Breast epithelium (tissue), 4 donors: ENCODE results near the gene ZFHX3. TPM values are rescaled to one million over a fixed set of nuclear protein-coding genes. Genes with fewer than 3 reads are reported as not detected.

Experiments used
- DNase-seq, 2 donors: peaks; one replicate each; pipeline ENCODE4 v3.0.0-alpha.2; 2019; ENCODE audit warnings: low spot score in 2 of 2
- H3K27ac ChIP-seq, 2 donors: fragments of 200-600 bp; sonication (generic) in 1 of 2; one replicate each; pipeline ENCODE4 v1.5.1; 2016 to 2019; ENCODE audit warnings: mild to moderate bottlenecking in 1 of 2
- H3K27me3 ChIP-seq, 2 donors: fragments of 200-600 bp; sonication (generic) in 1 of 2; one replicate each; pipeline versions ENCODE4 v1.5.1 to v1.6.0; 2017 to 2019; ENCODE audit warnings: control low read depth in 1 of 2, mild to moderate bottlenecking in 1 of 2
- H3K36me3 ChIP-seq: fragments of 200-600 bp; one replicate; pipeline ENCODE4 v1.5.1; 2019
- H3K4me1 ChIP-seq, 2 donors: fragments of 200-600 bp; sonication (generic); one replicate each; pipeline ENCODE4 v1.5.1; 2016 to 2019; ENCODE audit warnings: control low read depth in 1 of 2
- H3K4me3 ChIP-seq, 3 donors: fragments of 200-600 bp; sonication (generic); 1 replicate in 2 of 3; 2 replicates in 1 of 3; pipeline ENCODE4 v1.5.1; 2016 to 2019; ENCODE audit warnings: mild to moderate bottlenecking in 3 of 3, moderate library complexity in 2 of 3
- H3K9me3 ChIP-seq, 2 donors: fragments of 200-600 bp; sonication (generic) in 1 of 2; one replicate each; pipeline ENCODE4 v1.5.1; 2016 to 2019; ENCODE audit warnings: control low read depth in 1 of 2
- POLR2A ChIP-seq: fragments of 450-650 bp; IDR thresholded peaks from one replicate; pipeline ENCODE4 v1.6.1; 2016; ENCODE audit warnings: antibody characterized with exemption, mild to moderate bottlenecking, moderate library complexity
- POLR2AphosphoS5 ChIP-seq, 3 donors: sonication (generic); formaldehyde crosslinking; IDR thresholded peaks; one replicate each; pipeline ENCODE4 v1.6.1; 2017; ENCODE audit warnings: antibody characterized with exemption in 3 of 3
- intact Hi-C: fragments of 100-400 bp; cut with DNase I; formaldehyde crosslinking; loops from one replicate; pipeline ENCODE4 v1.15.1; 2023; ENCODE audit warnings: low total_unique reads
- total RNA-seq, 3 donors: library from RNA; depleted of rRNA; stranded (reverse); fragments of >200 nt; gene quantifications; one replicate each; pipeline ENCODE4 v1.1.0, GENCODE V29; 2016
- TF ChIP-seq, protein P1 (sequence below), 3 donors: fragments of 450-650 bp; IDR thresholded peaks; one replicate each; pipeline ENCODE4 v1.5.1; 2016 to 2017; ENCODE audit warnings: antibody characterized with exemption in 3 of 3, mild to moderate bottlenecking in 3 of 3, moderate library complexity in 3 of 3

ZFHX3 gene
- total RNA-seq, 3 donors from 2014 or later = 10.8 to 36.0 (median 11.8) TPM

DNA sequence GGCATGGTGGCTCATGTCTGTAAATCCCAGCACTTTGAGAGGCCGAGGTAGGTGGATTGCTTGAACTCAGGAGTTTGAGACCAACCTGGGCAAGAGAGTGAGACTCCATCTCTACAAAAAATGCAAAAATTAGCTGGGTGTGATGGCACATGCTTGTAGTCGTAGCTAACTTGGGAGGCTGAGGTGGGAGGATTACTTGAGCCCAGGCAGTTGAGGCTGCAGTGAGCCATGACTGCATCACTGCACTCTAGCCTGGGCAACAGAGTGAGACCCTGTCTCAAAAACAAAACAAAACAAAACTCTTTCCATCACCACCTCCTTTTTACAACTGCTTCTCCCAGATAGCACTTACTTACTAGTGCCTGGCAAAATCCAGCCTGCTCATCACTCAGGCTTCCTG, 214.0 kb downstream of the ZFHX3 start:
- intact Hi-C loops = no loop called here
- no peaks in the 10 kb centered on the region for H3K4me1 ChIP-seq

DNA sequence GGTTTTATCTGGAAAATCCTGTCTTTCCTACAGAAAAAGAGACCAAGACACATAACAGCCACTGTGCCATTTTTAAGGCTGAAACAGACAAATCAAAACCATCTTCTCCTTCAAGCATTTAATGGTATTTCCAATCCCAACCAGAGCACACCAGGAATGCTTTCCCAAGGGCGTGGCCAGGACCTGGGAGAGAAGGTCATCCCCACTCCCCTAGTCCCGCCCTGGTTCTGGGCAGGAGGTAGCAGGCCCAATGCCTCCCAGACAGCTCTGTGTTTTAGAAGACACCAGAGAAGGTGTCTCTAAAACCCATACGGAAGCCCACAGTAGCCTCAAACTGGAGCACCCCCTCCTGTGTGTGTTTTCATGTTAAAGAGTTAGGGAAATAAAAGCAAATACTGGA, 214.4 kb downstream of the ZFHX3 start:
- Histone ChIP-seq H3K36me3 (no peaks in the 10 kb centered on the region), H3K9me3 (no peaks in the 10 kb centered on the region), H3K4me1 (no peaks in the 10 kb centered on the region), H3K27me3 (no peaks in the 10 kb centered on the region), H3K4me3 (no peak overlapping the region), H3K27ac (no peak overlapping the region)
- DNase-seq = no peak
- TF ChIP-seq, protein P1, sequence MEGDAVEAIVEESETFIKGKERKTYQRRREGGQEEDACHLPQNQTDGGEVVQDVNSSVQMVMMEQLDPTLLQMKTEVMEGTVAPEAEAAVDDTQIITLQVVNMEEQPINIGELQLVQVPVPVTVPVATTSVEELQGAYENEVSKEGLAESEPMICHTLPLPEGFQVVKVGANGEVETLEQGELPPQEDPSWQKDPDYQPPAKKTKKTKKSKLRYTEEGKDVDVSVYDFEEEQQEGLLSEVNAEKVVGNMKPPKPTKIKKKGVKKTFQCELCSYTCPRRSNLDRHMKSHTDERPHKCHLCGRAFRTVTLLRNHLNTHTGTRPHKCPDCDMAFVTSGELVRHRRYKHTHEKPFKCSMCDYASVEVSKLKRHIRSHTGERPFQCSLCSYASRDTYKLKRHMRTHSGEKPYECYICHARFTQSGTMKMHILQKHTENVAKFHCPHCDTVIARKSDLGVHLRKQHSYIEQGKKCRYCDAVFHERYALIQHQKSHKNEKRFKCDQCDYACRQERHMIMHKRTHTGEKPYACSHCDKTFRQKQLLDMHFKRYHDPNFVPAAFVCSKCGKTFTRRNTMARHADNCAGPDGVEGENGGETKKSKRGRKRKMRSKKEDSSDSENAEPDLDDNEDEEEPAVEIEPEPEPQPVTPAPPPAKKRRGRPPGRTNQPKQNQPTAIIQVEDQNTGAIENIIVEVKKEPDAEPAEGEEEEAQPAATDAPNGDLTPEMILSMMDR (IDR thresholded peaks at IDR 0.05) = no peak
- no peak for TF ChIP-seq POLR2A
- TF ChIP-seq POLR2AphosphoS5 (IDR thresholded peaks at IDR 0.05) = no peak
- intact Hi-C loops = no loop called here

More for the DNA sequence above, 214.0 kb downstream of the ZFHX3 start:
- Histone ChIP-seq H3K27ac (no peak overlapping the region), H3K27me3 (no peaks in the 10 kb centered on the region), H3K9me3 (no peaks in the 10 kb centered on the region), H3K4me3 (no peak overlapping the region), H3K36me3 (no peaks in the 10 kb centered on the region)
- TF ChIP-seq POLR2A (no peak), POLR2AphosphoS5 (IDR thresholded peaks at IDR 0.05) (no peak)
- TF ChIP-seq, protein P1 (IDR thresholded peaks at IDR 0.05) = no peak
- no peak for DNase-seq

DNA sequence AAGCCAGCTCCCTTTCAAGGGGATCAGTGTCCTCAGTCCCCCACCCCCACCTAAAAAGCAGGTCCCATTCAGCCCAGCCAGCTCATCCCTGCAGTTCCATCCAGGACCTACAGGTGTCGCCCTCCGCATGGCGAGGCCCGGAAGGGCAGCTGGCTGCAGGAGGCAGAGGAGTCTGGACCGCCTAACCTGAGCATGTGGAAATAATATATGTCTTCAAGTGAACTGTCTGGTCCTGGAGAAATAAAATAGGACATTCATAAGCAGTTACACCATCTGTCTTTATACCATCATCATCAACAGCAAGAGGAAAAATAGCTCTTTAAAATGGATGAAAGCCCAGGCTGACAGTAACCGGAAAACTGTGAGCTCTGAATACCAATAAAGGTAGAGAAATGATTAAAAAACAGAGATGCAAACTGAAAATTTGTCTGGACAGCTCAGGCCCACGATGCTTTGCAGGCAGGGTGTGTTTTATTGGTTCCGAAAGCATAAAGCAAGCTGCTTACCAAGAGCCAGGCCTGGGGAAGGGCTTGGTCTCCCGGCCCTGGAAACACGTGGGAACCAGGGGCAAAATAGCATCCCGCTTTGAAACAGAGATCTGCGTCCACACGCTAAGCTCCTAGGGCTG, 215.2 kb downstream of the ZFHX3 start:
- Histone ChIP-seq H3K27ac (peak overlapping the region in 1 of 2 donors; percentile 49), H3K9me3 (no peaks in the 10 kb centered on the region), H3K4me1 (no peaks in the 10 kb centered on the region), H3K27me3 (no peaks in the 10 kb centered on the region), H3K4me3 (no peak overlapping the region), H3K36me3 (no peaks in the 10 kb centered on the region)
- DNase-seq = peak; percentile 64 to 83
- intact Hi-C loops = no loop called here
- TF ChIP-seq, protein P1 (IDR thresholded peaks at IDR 0.05) = peak; percentile 81 to 96 (median 85)
- TF ChIP-seq POLR2A = no peak
- peak; percentile 55 to 72 (median 69) for TF ChIP-seq POLR2AphosphoS5 (IDR thresholded peaks at IDR 0.05)

DNA sequence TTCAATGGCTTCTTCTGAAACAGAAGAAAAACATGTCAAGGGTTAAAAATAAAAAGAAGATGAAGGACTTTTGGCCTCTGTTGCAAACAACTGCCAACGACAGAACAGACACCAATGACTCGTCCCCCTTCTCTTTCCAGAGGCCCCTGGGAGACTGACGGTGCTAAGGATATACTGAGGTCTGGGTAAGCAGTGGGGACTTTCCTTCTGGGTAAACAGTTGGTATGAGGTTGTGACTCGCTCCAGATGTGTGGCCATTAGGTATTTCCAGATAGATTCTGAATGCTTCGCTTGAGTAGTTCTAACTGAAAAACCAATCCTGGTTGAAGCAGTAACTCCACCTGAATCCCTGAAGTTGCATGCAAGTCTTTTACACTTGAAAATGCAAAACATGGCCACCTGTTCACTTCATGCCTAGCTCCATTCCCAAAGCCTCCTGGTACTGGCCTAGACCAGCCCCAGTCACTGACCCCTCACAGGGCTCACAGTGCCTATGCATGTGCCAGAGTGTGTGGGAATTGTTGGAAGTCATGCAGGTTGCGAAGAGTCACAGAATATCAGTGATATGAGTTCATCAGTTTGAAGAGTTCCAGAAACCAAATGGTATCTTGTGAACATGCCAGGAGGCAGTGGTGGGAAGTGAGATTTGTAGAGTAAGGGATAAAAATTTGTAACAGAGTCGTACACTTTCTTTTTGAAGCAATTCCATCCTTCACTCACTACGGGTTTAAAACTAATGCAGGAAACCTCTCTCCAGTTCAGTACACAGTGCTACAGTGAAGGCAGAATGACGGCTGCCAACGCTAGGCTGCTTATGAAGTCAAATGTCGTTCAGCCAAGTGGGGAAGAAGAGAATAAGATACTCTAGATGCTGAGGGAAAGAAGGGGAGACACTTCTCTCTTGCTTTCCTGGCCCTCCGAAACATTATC, 217.8 kb downstream of the ZFHX3 start:
- Histone ChIP-seq H3K27ac (no peak overlapping the region), H3K4me1 (no peaks in the 10 kb centered on the region), H3K36me3 (no peaks in the 10 kb centered on the region), H3K4me3 (no peak overlapping the region), H3K27me3 (no peaks in the 10 kb centered on the region), H3K9me3 (no peaks in the 10 kb centered on the region)
- intact Hi-C loops = no loop called here
- DNase-seq = no peak
- no peak for TF ChIP-seq POLR2A
- TF ChIP-seq, protein P1 (IDR thresholded peaks at IDR 0.05) = no peak
- TF ChIP-seq POLR2AphosphoS5 (IDR thresholded peaks at IDR 0.05) = no peak

DNA sequence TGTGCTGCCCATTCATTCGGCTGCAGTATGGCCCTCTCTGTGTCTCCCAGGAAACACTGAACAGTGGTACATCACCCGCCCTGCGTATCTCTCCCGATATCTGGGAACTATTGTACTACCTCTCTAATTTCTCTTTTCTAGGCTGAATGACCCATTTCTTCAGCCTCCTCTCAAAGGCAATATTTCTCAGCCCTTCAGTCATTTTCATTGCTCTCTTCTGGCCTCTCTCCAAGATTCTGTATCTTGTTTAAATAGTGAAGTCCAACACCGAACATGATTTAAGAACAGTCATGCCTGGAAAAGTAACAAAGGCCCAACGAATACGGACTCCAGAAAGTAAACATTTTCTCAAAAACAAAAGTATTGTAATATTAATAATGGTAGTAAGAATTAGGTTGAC, 220.1 kb downstream of the ZFHX3 start:
- Histone ChIP-seq H3K27ac (no peak overlapping the region), H3K27me3 (no peaks in the 10 kb centered on the region), H3K4me1 (no peaks in the 10 kb centered on the region), H3K4me3 (no peak overlapping the region), H3K9me3 (no peaks in the 10 kb centered on the region), H3K36me3 (no peaks in the 10 kb centered on the region)
- TF ChIP-seq POLR2AphosphoS5 (IDR thresholded peaks at IDR 0.05) (no peak), POLR2A (no peak)
- TF ChIP-seq, protein P1 (IDR thresholded peaks at IDR 0.05) = no peak
- intact Hi-C loops = no loop called here
- no peak for DNase-seq
